Measurements from ENCODE around the gene PARD3B.

DNA sequence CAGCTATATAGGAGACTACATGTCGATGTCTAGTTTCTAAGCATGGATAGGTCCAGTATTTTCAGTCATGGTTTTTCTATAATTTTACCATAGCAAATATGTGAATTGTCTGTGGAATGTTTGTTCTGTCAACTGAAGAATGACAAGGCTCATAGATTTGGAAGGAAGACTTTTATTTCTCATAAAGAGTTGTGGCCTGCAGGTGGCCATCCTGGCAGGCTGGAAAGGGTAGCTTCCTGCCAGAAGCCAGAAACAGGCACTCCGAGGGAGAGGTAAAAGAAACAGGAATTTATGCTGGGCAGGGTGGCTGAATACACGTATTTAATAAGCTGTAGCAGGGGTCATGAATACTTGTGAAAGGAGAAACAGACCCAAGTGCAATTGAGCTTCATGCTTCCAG is 182.1 kb downstream of the PARD3B start:
- TF ChIP-seq, protein P1, sequence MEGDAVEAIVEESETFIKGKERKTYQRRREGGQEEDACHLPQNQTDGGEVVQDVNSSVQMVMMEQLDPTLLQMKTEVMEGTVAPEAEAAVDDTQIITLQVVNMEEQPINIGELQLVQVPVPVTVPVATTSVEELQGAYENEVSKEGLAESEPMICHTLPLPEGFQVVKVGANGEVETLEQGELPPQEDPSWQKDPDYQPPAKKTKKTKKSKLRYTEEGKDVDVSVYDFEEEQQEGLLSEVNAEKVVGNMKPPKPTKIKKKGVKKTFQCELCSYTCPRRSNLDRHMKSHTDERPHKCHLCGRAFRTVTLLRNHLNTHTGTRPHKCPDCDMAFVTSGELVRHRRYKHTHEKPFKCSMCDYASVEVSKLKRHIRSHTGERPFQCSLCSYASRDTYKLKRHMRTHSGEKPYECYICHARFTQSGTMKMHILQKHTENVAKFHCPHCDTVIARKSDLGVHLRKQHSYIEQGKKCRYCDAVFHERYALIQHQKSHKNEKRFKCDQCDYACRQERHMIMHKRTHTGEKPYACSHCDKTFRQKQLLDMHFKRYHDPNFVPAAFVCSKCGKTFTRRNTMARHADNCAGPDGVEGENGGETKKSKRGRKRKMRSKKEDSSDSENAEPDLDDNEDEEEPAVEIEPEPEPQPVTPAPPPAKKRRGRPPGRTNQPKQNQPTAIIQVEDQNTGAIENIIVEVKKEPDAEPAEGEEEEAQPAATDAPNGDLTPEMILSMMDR (IDR thresholded peaks at IDR 0.05) = no peak
- no peak for TF ChIP-seq POLR2A (IDR thresholded peaks at IDR 0.05)

Data from lower leg skin (tissue), 3 donors.